HG02678 (cell line): ENCODE measurements around the gene RBM24.

Source experiments
- ATAC-seq: cut with Tn5 transposase; IDR thresholded peaks from one replicate; pipeline ENCODE4 v1.9.1; 2021; ENCODE audit warnings: mild to moderate bottlenecking, moderate library complexity; ENCODE audit not compliant: unreplicated experiment

The RBM24 gene

DNA sequence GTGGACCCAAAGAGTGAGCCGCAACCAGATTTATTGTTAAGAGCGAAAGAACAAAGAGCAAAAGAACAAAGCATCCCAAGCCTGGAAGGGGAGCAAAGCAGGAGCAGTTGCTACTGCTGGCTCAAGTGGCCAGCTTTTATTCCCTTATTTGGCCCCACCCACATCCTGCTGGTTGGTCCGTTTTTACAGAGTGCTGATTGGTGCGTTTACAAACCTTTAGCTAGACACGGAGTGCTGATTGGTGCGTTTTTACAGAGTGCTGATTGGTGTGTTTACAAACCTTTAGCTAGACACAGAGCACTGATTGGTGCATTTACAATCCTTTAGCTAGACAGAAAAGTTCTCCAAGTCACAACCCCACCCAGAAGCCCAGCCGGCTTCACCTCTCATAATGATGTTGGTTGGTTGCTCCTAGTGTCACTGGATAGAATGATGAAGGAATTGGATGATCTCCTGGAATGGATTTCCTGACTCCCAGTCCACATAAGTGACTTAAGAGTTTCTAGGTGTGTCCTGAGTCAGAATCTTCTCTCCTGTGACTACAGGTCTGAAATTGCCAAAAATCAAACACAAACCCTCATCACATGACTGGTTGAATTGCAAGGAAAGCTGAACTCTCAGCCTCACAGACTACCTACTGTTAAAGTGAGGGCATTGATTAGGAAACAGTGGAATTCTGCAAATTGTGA lies 60.1 kb downstream of the RBM24 start:
- ATAC-seq, result no peak

- no peak for ATAC-seq
These were observed 60.7 kb downstream of the RBM24 start for GRCh38 chr6:17341891-17342290.

GRCh38 chr6:17343215-17343614 lies 62.1 kb downstream of the RBM24 start:
- ATAC-seq, result no peak
